KMS-11 (cell line): ENCODE results near the gene CYP4F8.
A peak's percentile ranks its signal among the peaks of the same experiment; 100 is the strongest.

Experiments used
- H2AFZ ChIP-seq: fragments of 200-600 bp; sonication (generic); 2 replicates; pipeline ENCODE4 v1.6.1; 2016; ENCODE audit warnings: antibody characterized with exemption, mixed run types, low read depth
- H3K27ac ChIP-seq: fragments of 200-600 bp; sonication (generic); 2 replicates; pipeline ENCODE4 v1.6.1; 2016; ENCODE audit warnings: mild to moderate bottlenecking, mixed run types
- H3K27me3 ChIP-seq: fragments of 200-600 bp; sonication (generic); 2 replicates; pipeline ENCODE4 v1.6.1; 2017; ENCODE audit warnings: mild to moderate bottlenecking, low read depth, mixed run types, moderate library complexity; ENCODE audit not compliant: insufficient read depth
- H3K36me3 ChIP-seq: fragments of 200-600 bp; sonication (generic); 2 replicates; pipeline ENCODE4 v1.6.1; 2017; ENCODE audit warnings: mild to moderate bottlenecking, mixed run types; ENCODE audit not compliant: insufficient read depth
- H3K4me1 ChIP-seq: fragments of 200-600 bp; sonication (generic); 2 replicates; pipeline ENCODE4 v1.6.1; 2016; ENCODE audit warnings: mild to moderate bottlenecking, low read depth, mixed run types; ENCODE audit not compliant: poor library complexity, severe bottlenecking
- H3K4me2 ChIP-seq: fragments of 200-600 bp; sonication (generic); 2 replicates; pipeline ENCODE4 v1.7.0; 2016; ENCODE audit warnings: mild to moderate bottlenecking, mixed run types
- H3K4me3 ChIP-seq: fragments of 200-600 bp; sonication (generic); IDR thresholded peaks from 2 replicates; pipeline ENCODE4 v1.6.1; 2017; ENCODE audit warnings: low read depth, low read length, mixed read lengths; ENCODE audit not compliant: insufficient read depth
- H3K79me2 ChIP-seq: fragments of 200-600 bp; sonication (generic); 2 replicates; pipeline ENCODE4 v1.6.1; 2016; ENCODE audit warnings: low read depth, mixed run types; ENCODE audit not compliant: insufficient read depth
- H3K9ac ChIP-seq: fragments of 200-600 bp; sonication (generic); 2 replicates; pipeline ENCODE4 v1.6.1; 2016; ENCODE audit warnings: mild to moderate bottlenecking, mixed run types
- H4K20me1 ChIP-seq: fragments of 200-600 bp; sonication (generic); 2 replicates; pipeline ENCODE4 v1.6.1; 2016; ENCODE audit warnings: mild to moderate bottlenecking, mixed run types; ENCODE audit not compliant: insufficient read depth
- TF ChIP-seq, protein P1 (sequence below): fragments of 200-600 bp; sonication (generic); conservative IDR thresholded peaks from 2 replicates; pipeline ENCODE4 v1.6.1; 2017; ENCODE audit warnings: low read depth, mild to moderate bottlenecking, antibody characterized with exemption, low read length, moderate library complexity, mixed read lengths

Gene CYP4F8

DNA sequence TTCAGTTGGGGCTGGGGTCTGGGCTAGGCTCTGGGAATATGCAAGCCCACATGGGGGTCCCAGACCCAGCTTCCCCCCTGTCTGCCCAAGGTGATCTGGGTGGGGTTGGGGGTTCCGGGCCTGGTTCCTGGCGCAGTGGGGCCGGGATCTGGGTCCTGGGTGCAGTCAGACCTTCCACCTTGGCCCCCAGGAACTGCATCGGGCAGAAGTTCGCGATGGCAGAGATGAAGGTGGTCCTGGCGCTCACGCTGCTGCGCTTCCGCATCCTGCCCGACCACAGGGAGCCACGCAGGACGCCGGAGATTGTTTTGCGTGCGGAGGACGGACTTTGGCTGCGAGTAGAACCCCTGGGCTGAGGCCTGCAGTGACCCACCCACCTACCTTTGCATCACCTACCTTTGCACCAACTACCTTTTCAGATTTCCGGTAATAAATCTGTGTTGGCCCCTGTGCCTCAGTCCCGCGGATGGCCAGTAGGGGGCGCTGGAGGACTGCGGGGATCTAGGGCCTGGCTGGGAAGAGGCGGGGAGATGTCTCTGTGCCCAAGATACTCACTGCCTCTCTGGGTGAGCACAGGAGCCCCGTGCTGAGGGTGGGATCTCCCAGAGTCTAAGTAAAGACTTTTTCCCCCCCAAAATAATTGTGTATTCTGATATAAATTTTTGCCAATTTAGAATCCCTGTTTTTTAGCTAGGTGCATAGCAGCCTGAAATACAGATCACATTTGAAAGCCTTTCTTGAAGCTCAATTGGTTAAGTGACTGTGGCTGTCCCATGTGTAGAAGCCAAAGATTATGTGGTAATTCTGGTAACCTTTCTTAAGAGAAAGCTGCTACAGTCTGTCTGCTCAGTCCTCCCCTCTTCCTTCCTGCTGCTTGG is 14.2 kb downstream of the CYP4F8 start:
- no peaks in the 10 kb centered on the region for H3K4me1 ChIP-seq
- no peaks in the 10 kb centered on the region for H3K79me2 ChIP-seq
- no peak overlapping the region for H3K4me3 ChIP-seq
- H3K9ac ChIP-seq, result no peak overlapping the region
- H3K27ac ChIP-seq, result no peak overlapping the region
- no peak overlapping the region for H3K4me2 ChIP-seq
- no peaks in the 10 kb centered on the region for H4K20me1 ChIP-seq
- peaks cover 5% of the 10 kb centered on the region; the same call in 1 of the 2 replicates for H3K27me3 ChIP-seq
- no peak overlapping the region for H2AFZ ChIP-seq
- H3K36me3 ChIP-seq, result no peaks in the 10 kb centered on the region
- TF ChIP-seq, protein P1, sequence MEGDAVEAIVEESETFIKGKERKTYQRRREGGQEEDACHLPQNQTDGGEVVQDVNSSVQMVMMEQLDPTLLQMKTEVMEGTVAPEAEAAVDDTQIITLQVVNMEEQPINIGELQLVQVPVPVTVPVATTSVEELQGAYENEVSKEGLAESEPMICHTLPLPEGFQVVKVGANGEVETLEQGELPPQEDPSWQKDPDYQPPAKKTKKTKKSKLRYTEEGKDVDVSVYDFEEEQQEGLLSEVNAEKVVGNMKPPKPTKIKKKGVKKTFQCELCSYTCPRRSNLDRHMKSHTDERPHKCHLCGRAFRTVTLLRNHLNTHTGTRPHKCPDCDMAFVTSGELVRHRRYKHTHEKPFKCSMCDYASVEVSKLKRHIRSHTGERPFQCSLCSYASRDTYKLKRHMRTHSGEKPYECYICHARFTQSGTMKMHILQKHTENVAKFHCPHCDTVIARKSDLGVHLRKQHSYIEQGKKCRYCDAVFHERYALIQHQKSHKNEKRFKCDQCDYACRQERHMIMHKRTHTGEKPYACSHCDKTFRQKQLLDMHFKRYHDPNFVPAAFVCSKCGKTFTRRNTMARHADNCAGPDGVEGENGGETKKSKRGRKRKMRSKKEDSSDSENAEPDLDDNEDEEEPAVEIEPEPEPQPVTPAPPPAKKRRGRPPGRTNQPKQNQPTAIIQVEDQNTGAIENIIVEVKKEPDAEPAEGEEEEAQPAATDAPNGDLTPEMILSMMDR, result peak; percentile 86

DNA sequence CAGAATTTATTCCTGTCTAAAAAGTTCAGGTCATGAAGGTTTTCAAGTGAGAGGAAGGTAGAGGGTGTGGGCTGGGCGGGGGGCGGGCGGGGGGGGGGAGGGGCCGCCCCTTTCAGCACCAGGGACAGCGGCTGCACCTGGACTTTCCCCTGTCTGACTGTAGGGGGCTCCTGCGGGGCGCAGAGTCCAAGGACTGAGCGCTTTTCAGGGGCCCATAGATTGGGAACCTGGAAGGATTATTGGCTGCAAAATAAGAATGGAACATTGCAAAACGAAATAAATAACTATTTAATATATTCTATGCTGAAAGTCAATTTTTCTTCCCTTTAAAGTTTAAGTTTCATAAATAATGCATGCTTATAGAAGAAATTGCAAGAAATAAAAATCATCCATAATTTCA is 16.8 kb downstream of the CYP4F8 start:
- TF ChIP-seq, protein P1, result no peak
- Histone ChIP-seq H3K27me3 (peaks cover 5% of the 10 kb centered on the region; the same call in 1 of the 2 replicates), H3K79me2 (no peaks in the 10 kb centered on the region), H3K36me3 (no peaks in the 10 kb centered on the region), H2AFZ (no peak overlapping the region), H3K4me2 (no peak overlapping the region), H3K4me1 (no peaks in the 10 kb centered on the region), H3K27ac (no peak overlapping the region), H3K4me3 (no peak overlapping the region), H4K20me1 (no peaks in the 10 kb centered on the region), H3K9ac (no peak overlapping the region)

DNA sequence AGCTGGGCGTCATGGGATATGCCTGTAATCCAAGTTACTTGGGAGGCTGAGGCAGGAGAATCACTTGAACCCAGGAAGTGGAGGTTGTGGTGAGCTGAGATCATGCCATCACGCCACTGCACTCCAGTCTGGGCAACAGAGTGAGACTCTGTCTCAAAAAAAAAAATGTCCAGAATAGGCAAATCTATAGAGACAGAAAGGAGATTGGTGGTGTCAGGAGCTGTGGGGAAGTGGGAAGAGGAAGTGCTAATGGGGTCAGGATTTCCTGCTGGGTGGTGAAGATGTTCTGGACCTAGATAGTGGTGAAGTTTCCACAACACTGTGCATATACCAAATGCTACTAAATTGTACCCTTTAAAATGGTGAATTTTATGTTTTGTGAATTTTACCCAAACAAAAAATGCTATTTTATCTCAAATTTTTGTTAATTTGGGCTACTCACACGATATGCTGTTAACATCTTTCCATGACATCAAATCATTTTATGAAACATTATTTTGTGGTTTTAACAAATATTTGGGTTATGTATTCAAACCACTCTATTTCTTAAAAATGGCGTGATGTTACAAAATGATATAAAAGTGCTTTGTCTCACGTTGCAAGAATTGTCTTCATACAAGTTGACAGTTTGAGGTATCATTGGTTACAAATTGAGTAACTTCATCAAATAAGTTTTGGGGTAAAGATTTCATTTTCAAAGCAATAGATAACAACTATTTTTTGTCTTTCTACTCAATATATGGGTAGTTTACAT is 18.2 kb downstream of the CYP4F8 start:
- Histone ChIP-seq H3K27me3 (peaks cover 4% of the 10 kb centered on the region; the same call in 1 of the 2 replicates), H4K20me1 (no peaks in the 10 kb centered on the region), H3K4me3 (no peak overlapping the region), H3K9ac (no peak overlapping the region), H3K4me1 (no peaks in the 10 kb centered on the region), H3K79me2 (no peaks in the 10 kb centered on the region), H3K36me3 (no peaks in the 10 kb centered on the region), H3K4me2 (no peak overlapping the region), H2AFZ (no peak overlapping the region), H3K27ac (no peak overlapping the region)
- TF ChIP-seq, protein P1, result no peak

DNA sequence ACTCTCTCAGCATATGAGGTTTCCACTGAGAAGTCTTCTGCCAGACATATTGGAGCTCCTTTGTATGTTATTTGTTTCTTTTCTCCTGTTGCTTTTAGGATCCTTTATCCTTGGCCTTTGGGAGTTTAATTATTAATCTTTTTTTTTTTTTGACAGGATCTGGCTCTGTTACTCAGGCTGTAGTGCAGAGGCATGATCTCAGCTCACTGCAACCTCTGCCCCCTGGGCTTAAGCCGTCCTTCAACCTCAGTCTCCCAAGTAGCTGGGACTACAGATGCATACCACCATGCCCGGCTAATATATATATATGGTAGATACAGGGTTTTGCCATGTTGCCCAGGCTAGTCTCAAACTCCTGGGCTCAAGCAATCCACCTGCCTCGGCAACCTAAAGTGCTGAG is 19.1 kb downstream of the CYP4F8 start:
- no peak overlapping the region for H2AFZ ChIP-seq
- H3K36me3 ChIP-seq, result no peaks in the 10 kb centered on the region
- TF ChIP-seq, protein P1, result no peak
- H3K27me3 ChIP-seq, result peaks cover 4% of the 10 kb centered on the region; the same call in 1 of the 2 replicates
- no peak overlapping the region for H3K4me3 ChIP-seq
- no peaks in the 10 kb centered on the region for H3K79me2 ChIP-seq
- no peaks in the 10 kb centered on the region for H4K20me1 ChIP-seq
- H3K4me2 ChIP-seq, result no peak overlapping the region
- H3K27ac ChIP-seq, result no peak overlapping the region
- no peaks in the 10 kb centered on the region for H3K4me1 ChIP-seq
- no peak overlapping the region for H3K9ac ChIP-seq
